ENCODE measurements around the gene COL21A1.

COL21A1 gene

GRCh38 chr6:56156643-56157042 lies 90.7 kb downstream of the COL21A1 start:
- in situ Hi-C loops (cut with HindIII; ENCODE audit: low sequenced_read_pairs), result no loop called here
- DNase-seq (ENCODE audit: low read depth), result no peak
- no peak for TF ChIP-seq CTCF (IDR thresholded peaks at IDR 0.05; ENCODE audit: low read depth, low read length, missing control alignments)
- no peak overlapping the region for H3K4me3 ChIP-seq (ENCODE audit: low read depth, low read length)

- no peak for DNase-seq (ENCODE audit: low read depth)
- TF ChIP-seq CTCF (IDR thresholded peaks at IDR 0.05; ENCODE audit: low read depth, low read length, missing control alignments), result no peak
- in situ Hi-C loops (cut with HindIII; ENCODE audit: low sequenced_read_pairs), result no loop called here
- no peak overlapping the region for H3K4me3 ChIP-seq (ENCODE audit: low read depth, low read length)
Observed at GRCh38 chr6:56155634-56156141, 91.7 kb downstream of the COL21A1 start.

GRCh38 chr6:56154076-56154475 lies 93.3 kb downstream of the COL21A1 start:
- no peak overlapping the region for H3K4me3 ChIP-seq (ENCODE audit: low read depth, low read length)
- DNase-seq (ENCODE audit: low read depth), result no peak
- in situ Hi-C loops (cut with HindIII; ENCODE audit: low sequenced_read_pairs), result no loop called here
- TF ChIP-seq CTCF (IDR thresholded peaks at IDR 0.05; ENCODE audit: low read depth, low read length, missing control alignments), result no peak

GRCh38 chr6:56152611-56153010 lies 94.8 kb downstream of the COL21A1 start:
- TF ChIP-seq CTCF (IDR thresholded peaks at IDR 0.05; ENCODE audit: low read depth, low read length, missing control alignments), result no peak
- no peak overlapping the region for H3K4me3 ChIP-seq (ENCODE audit: low read depth, low read length)
- no peak for DNase-seq (ENCODE audit: low read depth)
- in situ Hi-C loops (cut with HindIII; ENCODE audit: low sequenced_read_pairs), result no loop called here

- no peak overlapping the region for H3K4me3 ChIP-seq (ENCODE audit: low read depth, low read length)
- TF ChIP-seq CTCF (IDR thresholded peaks at IDR 0.05; ENCODE audit: low read depth, low read length, missing control alignments), result no peak
- DNase-seq (ENCODE audit: low read depth), result no peak
- in situ Hi-C loops (cut with HindIII; ENCODE audit: low sequenced_read_pairs), result no loop called here
Observed at GRCh38 chr6:56151609-56152224, 95.7 kb downstream of the COL21A1 start.

- no peak overlapping the region for H3K4me3 ChIP-seq (ENCODE audit: low read depth, low read length)
- no peak for TF ChIP-seq CTCF (IDR thresholded peaks at IDR 0.05; ENCODE audit: low read depth, low read length, missing control alignments)
- no peak for DNase-seq (ENCODE audit: low read depth)
- in situ Hi-C loops (cut with HindIII; ENCODE audit: low sequenced_read_pairs), result no loop called here
Observed at GRCh38 chr6:56148488-56149186, 98.7 kb downstream of the COL21A1 start.

Data from astrocyte of the cerebellum (primary cell).